SK-N-SH treated with all-trans-retinoic acid at 6 μM for 48 hours (cell line): ENCODE measurements around the gene DDI2.

Experiments
- ATAC-seq: fragments of 200-7000 bp; cut with Tn5 transposase; 3 replicates; pipeline ENCODE4 v1.9.1; 2020; ENCODE audit warnings: mild to moderate bottlenecking, moderate library complexity
- CREB5 ChIP-seq: fragments of 250-450 bp; sonication (Bioruptor Pico); IDR thresholded peaks from 2 replicates; pipeline ENCODE4 v1.5.1; 2020; ENCODE audit warnings: low read depth, mild to moderate bottlenecking, moderate library complexity
- CSDC2 ChIP-seq: fragments of 250-450 bp; sonication (Bioruptor Pico); IDR thresholded peaks from 2 replicates; pipeline ENCODE4 v1.5.0; 2020; ENCODE audit warnings: mild to moderate bottlenecking, moderate library complexity
- CSRNP3 ChIP-seq: fragments of 250-450 bp; sonication (Bioruptor Pico); IDR thresholded peaks from 2 replicates; pipeline ENCODE4 v1.5.1; 2021; ENCODE audit warnings: mild to moderate bottlenecking, moderate library complexity
- ESRRG ChIP-seq: fragments of 250-450 bp; sonication (Bioruptor Pico); IDR thresholded peaks from 2 replicates; pipeline ENCODE4 v1.6.1; 2021; ENCODE audit warnings: mild to moderate bottlenecking
- OSR1 ChIP-seq: fragments of 250-450 bp; sonication (Bioruptor Pico); IDR thresholded peaks from 2 replicates; pipeline ENCODE4 v1.8.0; 2022; ENCODE audit warnings: moderate library complexity, mild to moderate bottlenecking, inconsistent platforms
- PATZ1 ChIP-seq: fragments of 250-450 bp; sonication (Bioruptor Pico); IDR thresholded peaks from 2 replicates; pipeline ENCODE4 v1.8.0; 2020; ENCODE audit warnings: mild to moderate bottlenecking, moderate library complexity, borderline replicate concordance
- POU6F1 ChIP-seq: fragments of 250-450 bp; sonication (Bioruptor Pico); IDR thresholded peaks from 2 replicates; pipeline ENCODE4 v1.8.0; 2021; ENCODE audit warnings: low read depth, mild to moderate bottlenecking, moderate library complexity, borderline replicate concordance
- TCF4 ChIP-seq: fragments of 250-450 bp; sonication (Bioruptor Pico); IDR thresholded peaks from 2 replicates; pipeline ENCODE4 v1.8.0; 2021; ENCODE audit warnings: mild to moderate bottlenecking, moderate library complexity, borderline replicate concordance
- TSHZ2 ChIP-seq: fragments of 250-450 bp; sonication (Bioruptor Pico); IDR thresholded peaks from 2 replicates; pipeline ENCODE4 v1.5.0; 2020; ENCODE audit warnings: mild to moderate bottlenecking, moderate library complexity
- ZC3H10 ChIP-seq: fragments of 250-450 bp; sonication (Bioruptor Pico); IDR thresholded peaks from 2 replicates; pipeline ENCODE4 v1.5.1; 2021; ENCODE audit warnings: mild to moderate bottlenecking, moderate library complexity
- ZFP30 ChIP-seq: fragments of 450-650 bp; formaldehyde crosslinking; IDR thresholded peaks from 2 replicates; pipeline ENCODE4 v1.5.0; 2022; ENCODE audit warnings: mild to moderate bottlenecking, moderate library complexity
- ZNF565 ChIP-seq: fragments of 450-650 bp; formaldehyde crosslinking; conservative IDR thresholded peaks from 2 replicates; pipeline ENCODE4 v1.5.0; 2020; ENCODE audit warnings: low read depth, mild to moderate bottlenecking, moderate library complexity
- ZNF70 ChIP-seq: fragments of 450-650 bp; formaldehyde crosslinking; IDR thresholded peaks from 2 replicates; pipeline ENCODE4 v1.5.0; 2020; ENCODE audit warnings: mild to moderate bottlenecking, moderate library complexity
- ZNF8 ChIP-seq: fragments of 450-650 bp; formaldehyde crosslinking; IDR thresholded peaks from 2 replicates; pipeline ENCODE4 v1.5.0; 2020; ENCODE audit warnings: mild to moderate bottlenecking, moderate library complexity

The DDI2 gene

GRCh38 chr1:15625056-15625917 is 8.0 kb downstream of the DDI2 start (continued):
- no peak for TF ChIP-seq CSRNP3 (CRISPR knock-in tag)
- TF ChIP-seq TSHZ2 (CRISPR knock-in tag), result no peak
- no peak for TF ChIP-seq ZNF70 (CRISPR knock-in tag)
- no peak for TF ChIP-seq ZNF565 (CRISPR knock-in tag)
- no peak for TF ChIP-seq CREB5 (CRISPR knock-in tag)

DNA sequence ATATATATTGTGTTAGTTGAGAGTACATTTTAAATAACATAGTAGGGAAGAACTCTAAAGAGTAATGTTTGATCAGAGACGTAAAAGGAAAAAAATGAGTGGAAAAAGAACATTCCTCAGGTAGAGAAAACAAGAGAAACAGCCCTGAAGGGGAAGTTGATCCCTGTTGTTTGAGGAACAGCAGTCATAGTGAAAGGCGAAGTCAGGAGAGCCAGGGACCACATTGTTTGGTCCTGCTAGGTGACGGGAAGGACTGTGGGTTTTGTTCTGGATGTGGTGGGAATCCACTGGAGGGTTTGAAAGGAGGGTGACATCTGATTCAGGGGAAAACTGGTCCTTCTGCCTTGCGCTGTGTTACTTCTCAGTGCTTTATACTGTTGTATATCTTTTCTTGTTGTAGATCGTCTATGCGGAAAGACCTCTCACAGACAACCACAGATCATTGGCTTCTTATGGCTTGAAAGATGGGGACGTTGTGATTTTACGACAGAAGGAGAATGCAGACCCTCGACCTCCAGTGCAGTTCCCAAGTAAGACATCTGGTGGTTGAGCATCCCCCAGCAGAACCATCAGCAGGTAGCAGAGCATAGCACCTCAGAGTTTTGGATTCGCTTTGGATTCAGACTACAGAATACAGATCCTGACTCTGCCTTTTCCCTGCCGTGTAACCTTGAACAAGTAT is 9.2 kb downstream of the DDI2 start:
- TF ChIP-seq TCF4 (CRISPR knock-in tag), result no peak
- no peak for TF ChIP-seq ESRRG
- TF ChIP-seq TSHZ2 (CRISPR knock-in tag), result no peak
- no peak for ATAC-seq

GRCh38 chr1:15627343-15627988 is 10.2 kb downstream of the DDI2 start:
- ATAC-seq, result no peak

DNA sequence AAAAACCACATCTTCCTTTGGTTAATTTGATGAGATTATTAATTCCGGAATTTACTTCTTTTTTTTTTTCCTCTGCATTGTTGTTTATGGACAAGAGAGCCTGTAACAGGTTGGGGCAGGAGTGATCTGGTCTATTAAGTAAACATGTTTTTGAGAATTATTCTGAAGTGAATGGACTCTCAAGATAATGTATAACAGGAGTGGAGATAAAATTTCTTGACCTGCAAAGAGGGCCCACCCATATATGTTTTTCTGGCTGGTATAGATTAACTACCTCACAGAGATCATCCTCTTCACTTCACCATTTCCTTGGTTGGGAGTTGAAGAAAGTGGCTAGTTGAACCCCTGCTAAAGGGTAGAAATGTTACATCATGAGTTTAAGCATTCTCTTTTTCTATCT is 10.7 kb downstream of the DDI2 start:
- no peak for ATAC-seq
- TF ChIP-seq ZNF8, result no peak
- no peak for TF ChIP-seq PATZ1 (CRISPR knock-in tag)
- no peak for TF ChIP-seq CSDC2 (CRISPR knock-in tag)
- TF ChIP-seq CSRNP3 (CRISPR knock-in tag), result no peak
- TF ChIP-seq ZC3H10 (CRISPR knock-in tag), result no peak
- no peak for TF ChIP-seq ZFP30 (CRISPR knock-in tag)
- no peak for TF ChIP-seq OSR1 (CRISPR knock-in tag)
- TF ChIP-seq POU6F1 (CRISPR knock-in tag), result no peak

More at GRCh38 chr1:15627343-15627988, 10.2 kb downstream of the DDI2 start:
- no peak for TF ChIP-seq CSRNP3 (CRISPR knock-in tag)
- TF ChIP-seq CSDC2 (CRISPR knock-in tag), result no peak
